HL-60 (cell line): ENCODE results near the gene ZNF146.
"Not testable (repeated sequence)": the region's sequence is repeated elsewhere in the genome, so short reads cannot be mapped to it uniquely, and the experiment has no call there.

Experiments
- DNase-seq, 2 experiments: peaks; one replicate each; pipeline ENCODE4 v3.0.0-alpha.2; 2010 to 2020; ENCODE audit warnings: low read depth in 1 of 2, low spot score in 1 of 2
- H3K27ac ChIP-seq: fragments of 250-450 bp; sonication (Bioruptor Pico); replicated peaks from 2 replicates; pipeline ENCODE4 v1.5.1; 2020; ENCODE audit warnings: mild to moderate bottlenecking, moderate library complexity
- H3K27me3 ChIP-seq: fragments of 250-450 bp; sonication (Bioruptor Pico); 2 replicates; pipeline ENCODE4 v1.5.1; 2021; ENCODE audit warnings: mild to moderate bottlenecking, moderate library complexity; ENCODE audit not compliant: insufficient read depth, poor library complexity, severe bottlenecking
- H3K4me3 ChIP-seq: replicated peaks from 2 replicates; pipeline ENCODE4 v1.5.1; 2011; ENCODE audit warnings: mild to moderate bottlenecking, control low read depth, low read length; ENCODE audit not compliant: insufficient read depth
- GABPA ChIP-seq: IDR thresholded peaks from 2 replicates; pipeline ENCODE4 v1.6.1; 2012; ENCODE audit warnings: low read depth
- POLR2AphosphoS5 ChIP-seq: IDR thresholded peaks from 2 replicates; pipeline ENCODE4 v1.6.1; 2012; ENCODE audit warnings: low read depth
- SPI1 ChIP-seq: IDR thresholded peaks from 2 replicates; pipeline ENCODE4 v1.6.1; 2012; ENCODE audit warnings: low read depth, mild to moderate bottlenecking, borderline replicate concordance
- TF ChIP-seq, protein P1 (sequence below): IDR thresholded peaks from 2 replicates; pipeline ENCODE4 v1.6.1; 2012; ENCODE audit warnings: low read depth; ENCODE audit not compliant: insufficient replicate concordance
- TF ChIP-seq, protein P2 (sequence below): IDR thresholded peaks from one replicate; pipeline ENCODE4 v1.5.1; 2011; ENCODE audit warnings: low read length, control low read depth, inconsistent platforms; ENCODE audit not compliant: insufficient read depth

ZNF146 gene

DNA sequence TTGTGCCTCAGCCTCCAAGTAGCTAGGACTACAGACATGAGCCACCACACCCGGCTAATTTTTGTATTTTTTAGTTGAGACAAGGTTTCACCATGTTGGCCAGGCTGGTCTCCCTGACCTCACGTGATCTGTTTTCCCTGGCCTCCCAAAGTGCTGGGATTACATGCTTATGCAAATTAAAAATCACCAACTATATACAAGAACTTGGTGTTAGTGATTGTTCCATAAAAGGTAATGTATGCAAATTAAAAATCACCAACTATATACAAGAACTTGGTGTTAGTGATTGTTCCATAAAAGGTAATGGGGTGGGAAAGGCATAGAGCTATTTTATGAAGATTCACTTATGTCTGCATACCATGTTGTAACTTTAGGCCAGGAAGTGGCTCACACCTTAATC lies 35.8 kb upstream of the ZNF146 start:
- not testable (repeated sequence) for H3K4me3 ChIP-seq, H3K27me3 ChIP-seq, DNase-seq, H3K27ac ChIP-seq

DNA sequence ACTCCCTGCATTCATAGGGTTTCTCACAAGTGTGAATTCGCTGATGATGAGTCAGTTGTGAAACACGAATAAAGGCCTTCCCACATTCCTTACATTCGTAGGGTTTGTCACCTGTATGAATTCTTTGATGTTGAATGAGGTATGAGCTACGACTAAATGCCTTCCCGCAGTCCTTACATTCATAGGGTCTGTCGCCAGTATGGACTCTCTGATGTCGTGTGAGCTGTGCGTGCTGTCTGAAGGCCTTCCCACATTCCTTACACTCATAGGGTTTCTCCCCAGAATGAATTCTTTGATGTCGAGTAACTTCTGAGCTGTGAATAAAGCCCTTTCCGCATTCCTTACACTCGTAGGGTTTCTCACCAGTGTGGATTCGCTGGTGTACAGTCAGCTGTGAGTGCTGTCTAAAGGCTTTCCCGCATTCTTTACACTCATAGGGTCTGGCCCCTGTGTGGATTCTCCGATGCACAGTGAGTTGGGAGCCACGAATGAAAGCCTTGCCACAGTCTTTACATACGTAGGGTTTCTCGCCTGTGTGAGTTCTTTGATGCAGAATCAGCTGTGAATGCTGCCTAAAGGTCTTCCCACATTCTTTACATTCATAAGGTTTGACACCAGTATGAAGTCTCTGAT lies 32.2 kb upstream of the ZNF146 start:
- no peak overlapping the region for H3K27ac ChIP-seq
- H3K4me3 ChIP-seq = no peak overlapping the region
- no peaks in the 10 kb centered on the region for H3K27me3 ChIP-seq
- TF ChIP-seq GABPA (no peak), SPI1 (no peak), POLR2AphosphoS5 (no peak)
- TF ChIP-seq, protein P1, sequence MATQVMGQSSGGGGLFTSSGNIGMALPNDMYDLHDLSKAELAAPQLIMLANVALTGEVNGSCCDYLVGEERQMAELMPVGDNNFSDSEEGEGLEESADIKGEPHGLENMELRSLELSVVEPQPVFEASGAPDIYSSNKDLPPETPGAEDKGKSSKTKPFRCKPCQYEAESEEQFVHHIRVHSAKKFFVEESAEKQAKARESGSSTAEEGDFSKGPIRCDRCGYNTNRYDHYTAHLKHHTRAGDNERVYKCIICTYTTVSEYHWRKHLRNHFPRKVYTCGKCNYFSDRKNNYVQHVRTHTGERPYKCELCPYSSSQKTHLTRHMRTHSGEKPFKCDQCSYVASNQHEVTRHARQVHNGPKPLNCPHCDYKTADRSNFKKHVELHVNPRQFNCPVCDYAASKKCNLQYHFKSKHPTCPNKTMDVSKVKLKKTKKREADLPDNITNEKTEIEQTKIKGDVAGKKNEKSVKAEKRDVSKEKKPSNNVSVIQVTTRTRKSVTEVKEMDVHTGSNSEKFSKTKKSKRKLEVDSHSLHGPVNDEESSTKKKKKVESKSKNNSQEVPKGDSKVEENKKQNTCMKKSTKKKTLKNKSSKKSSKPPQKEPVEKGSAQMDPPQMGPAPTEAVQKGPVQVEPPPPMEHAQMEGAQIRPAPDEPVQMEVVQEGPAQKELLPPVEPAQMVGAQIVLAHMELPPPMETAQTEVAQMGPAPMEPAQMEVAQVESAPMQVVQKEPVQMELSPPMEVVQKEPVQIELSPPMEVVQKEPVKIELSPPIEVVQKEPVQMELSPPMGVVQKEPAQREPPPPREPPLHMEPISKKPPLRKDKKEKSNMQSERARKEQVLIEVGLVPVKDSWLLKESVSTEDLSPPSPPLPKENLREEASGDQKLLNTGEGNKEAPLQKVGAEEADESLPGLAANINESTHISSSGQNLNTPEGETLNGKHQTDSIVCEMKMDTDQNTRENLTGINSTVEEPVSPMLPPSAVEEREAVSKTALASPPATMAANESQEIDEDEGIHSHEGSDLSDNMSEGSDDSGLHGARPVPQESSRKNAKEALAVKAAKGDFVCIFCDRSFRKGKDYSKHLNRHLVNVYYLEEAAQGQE = no peak
- TF ChIP-seq, protein P2, sequence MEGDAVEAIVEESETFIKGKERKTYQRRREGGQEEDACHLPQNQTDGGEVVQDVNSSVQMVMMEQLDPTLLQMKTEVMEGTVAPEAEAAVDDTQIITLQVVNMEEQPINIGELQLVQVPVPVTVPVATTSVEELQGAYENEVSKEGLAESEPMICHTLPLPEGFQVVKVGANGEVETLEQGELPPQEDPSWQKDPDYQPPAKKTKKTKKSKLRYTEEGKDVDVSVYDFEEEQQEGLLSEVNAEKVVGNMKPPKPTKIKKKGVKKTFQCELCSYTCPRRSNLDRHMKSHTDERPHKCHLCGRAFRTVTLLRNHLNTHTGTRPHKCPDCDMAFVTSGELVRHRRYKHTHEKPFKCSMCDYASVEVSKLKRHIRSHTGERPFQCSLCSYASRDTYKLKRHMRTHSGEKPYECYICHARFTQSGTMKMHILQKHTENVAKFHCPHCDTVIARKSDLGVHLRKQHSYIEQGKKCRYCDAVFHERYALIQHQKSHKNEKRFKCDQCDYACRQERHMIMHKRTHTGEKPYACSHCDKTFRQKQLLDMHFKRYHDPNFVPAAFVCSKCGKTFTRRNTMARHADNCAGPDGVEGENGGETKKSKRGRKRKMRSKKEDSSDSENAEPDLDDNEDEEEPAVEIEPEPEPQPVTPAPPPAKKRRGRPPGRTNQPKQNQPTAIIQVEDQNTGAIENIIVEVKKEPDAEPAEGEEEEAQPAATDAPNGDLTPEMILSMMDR = no peak
- no peak for DNase-seq

DNA sequence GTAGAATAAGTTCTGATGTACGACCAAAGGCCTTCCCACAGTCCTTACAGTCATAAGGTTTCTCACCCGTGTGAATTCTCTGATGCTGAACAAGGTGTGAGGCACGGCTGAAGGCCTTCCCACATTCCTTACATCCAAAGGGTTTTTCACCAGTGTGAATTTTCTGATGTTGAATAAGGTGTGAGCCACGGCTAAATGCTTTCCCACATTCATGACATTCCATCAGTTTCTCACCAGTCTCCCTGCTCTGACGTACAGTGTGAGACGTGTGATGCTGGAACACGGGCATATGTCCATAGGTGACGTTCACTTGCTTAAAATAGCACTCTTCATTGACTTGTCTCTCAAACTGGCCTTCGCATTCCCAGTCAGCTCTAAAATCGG lies 31.7 kb upstream of the ZNF146 start:
- DNase-seq = no peak
- Histone ChIP-seq H3K27ac (no peak overlapping the region), H3K4me3 (no peak overlapping the region), H3K27me3 (no peaks in the 10 kb centered on the region)
- TF ChIP-seq SPI1 (no peak), GABPA (no peak)
- TF ChIP-seq, protein P2 = no peak
- TF ChIP-seq, protein P1 = no peak

DNA sequence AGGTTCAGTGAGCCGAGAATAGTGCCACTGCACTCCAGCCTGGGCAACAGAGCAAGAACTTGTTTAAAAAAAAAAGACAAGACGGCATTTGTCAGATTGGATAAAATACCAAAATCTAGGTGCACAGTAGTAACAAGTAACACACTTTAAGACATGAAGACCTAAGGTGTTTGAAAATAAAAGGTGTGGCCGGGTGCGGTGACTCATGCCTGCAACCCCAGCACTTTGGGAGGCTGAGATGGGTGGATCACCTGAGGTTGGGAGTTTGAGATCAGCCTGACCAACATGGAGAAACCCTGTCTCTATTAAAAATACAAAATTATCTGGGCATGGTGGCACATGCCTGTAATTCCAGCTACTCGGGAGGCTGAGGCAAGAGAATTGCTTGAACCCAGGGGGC lies 28.2 kb upstream of the ZNF146 start:
- DNase-seq, H3K27me3 ChIP-seq, H3K4me3 ChIP-seq, H3K27ac ChIP-seq: not testable (repeated sequence)

DNA sequence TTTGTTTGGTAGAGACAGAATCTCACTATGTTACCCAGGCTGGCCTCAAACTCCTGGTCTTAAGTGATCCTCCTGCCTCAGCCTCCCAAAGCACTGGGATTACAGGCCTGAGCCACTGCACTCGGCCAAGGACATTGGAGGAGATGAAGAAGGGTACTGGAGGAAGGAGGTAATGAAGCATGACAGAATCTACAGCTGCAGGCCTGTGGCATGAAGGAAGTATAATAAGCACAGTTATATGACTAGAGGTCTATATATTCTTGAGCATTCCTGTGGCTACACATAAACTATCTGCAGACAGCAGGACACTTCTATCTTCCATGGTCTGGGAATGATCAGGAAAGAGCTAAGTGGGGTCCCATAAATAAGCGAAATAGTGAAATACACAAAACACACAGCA lies 18.7 kb upstream of the ZNF146 start:
- H3K27me3 ChIP-seq = no peaks in the 10 kb centered on the region
- TF ChIP-seq POLR2AphosphoS5 (no peak), SPI1 (no peak), GABPA (no peak)
- TF ChIP-seq, protein P2 = no peak
- TF ChIP-seq, protein P1 = no peak
- H3K27ac ChIP-seq = no peak overlapping the region
- no peak overlapping the region for H3K4me3 ChIP-seq
- no peak for DNase-seq
